Heart left ventricle (tissue), 16 donors: ENCODE data around the gene SLC22A14. TPM values are rescaled to one million over a fixed set of nuclear protein-coding genes. Genes with fewer than 3 reads are reported as not detected.

Source experiments
- ATAC-seq, 4 donors: fragments of 200-7000 bp; cut with Tn5 transposase; one replicate each; pipeline ENCODE4 v1.9.1; 2020 to 2022; ENCODE audit warnings: moderate library complexity in 4 of 4, mild to moderate bottlenecking in 3 of 4, moderate number of reproducible peaks in 1 of 4
- DNase-seq, 5 donors: peaks; one replicate each; pipeline ENCODE4 v3.0.0-alpha.2; 2020
- H3K27ac ChIP-seq, 12 donors: fragments of 200-600 bp; sonication (generic) in 4 of 12; one replicate each; pipeline versions ENCODE4 v1.5.0 to v1.8.0; 2016 to 2022; ENCODE audit warnings: mild to moderate bottlenecking in 2 of 12
- H3K27me3 ChIP-seq, 9 donors: fragments of 200-600 bp; sonication (generic) in 2 of 9; one replicate each; pipeline versions ENCODE4 v1.5.1 to v1.8.0; 2016 to 2022; ENCODE audit warnings: mild to moderate bottlenecking in 3 of 9
- H3K36me3 ChIP-seq, 9 donors: fragments of 200-600 bp; sonication (generic) in 2 of 9; one replicate each; pipeline versions ENCODE4 v1.5.0 to v1.8.0; 2018 to 2022; ENCODE audit warnings: mild to moderate bottlenecking in 2 of 9
- H3K4me1 ChIP-seq, 12 donors: fragments of 200-600 bp; sonication (generic) in 4 of 12; one replicate each; pipeline versions ENCODE4 v1.5.0 to v1.8.0; 2016 to 2022; ENCODE audit warnings: mild to moderate bottlenecking in 3 of 12
- H3K4me3 ChIP-seq, 12 donors: fragments of 200-600 bp; sonication (generic) in 4 of 12; one replicate each; pipeline versions ENCODE4 v1.5.0 to v1.8.0; 2017 to 2022; ENCODE audit warnings: mild to moderate bottlenecking in 9 of 12, moderate library complexity in 4 of 12
- H3K9me3 ChIP-seq, 12 donors: fragments of 200-600 bp; sonication (generic) in 4 of 12; one replicate each; pipeline versions ENCODE4 v1.5.0 to v1.8.0; 2016 to 2022; ENCODE audit warnings: mild to moderate bottlenecking in 1 of 12
- CTCF ChIP-seq, 12 donors: fragments of 200-600 bp; sonication (generic) in 4 of 12; IDR thresholded peaks; one replicate each; pipeline versions ENCODE4 v1.5.0 to v1.8.0; 2018 to 2022; ENCODE audit warnings: antibody characterized with exemption in 12 of 12, mild to moderate bottlenecking in 5 of 12
- POLR2A ChIP-seq, 2 donors: fragments of 450-650 bp; IDR thresholded peaks; one replicate each; pipeline ENCODE4 v1.6.1; 2017; ENCODE audit warnings: antibody characterized with exemption in 2 of 2, mild to moderate bottlenecking in 2 of 2, moderate library complexity in 2 of 2
- WGBS, 4 donors: extraction: QIAGEN DNeasy Blood & Tissue Kit in 2 of 4; methylation state at CpG; one replicate each; pipeline versions ENCODE4 v1.1.5 to v1.1.7; 2013 to 2018; 5-methylcytosine and 5-hydroxymethylcytosine counted together
- intact Hi-C, 10 donors: fragments of 100-400 bp; cut with DNase I; formaldehyde crosslinking; loops; one replicate each; pipeline versions ENCODE4 v1.11.1 to v1.14.2; 2022
- polyA plus RNA-seq, 2 donors: library from polyadenylated mRNA; stranded (reverse); fragments of 200-250 nt; gene quantifications; one replicate each; pipeline ENCODE4 v1.2.3, GENCODE V29; 2013
- total RNA-seq, 9 donors: library from RNA; depleted of rRNA in 2 of 9; stranded (reverse); fragments of >200 nt in 2 of 9; fragmentation: NEBNext Ultra II Directional in 3 of 9; extraction: Animal tissue kit (Norgen Biotek cat#: 25700) in 3 of 9; gene quantifications; one replicate each; pipeline versions ENCODE4 v1.1.0 to v1.2.4, GENCODE V29; 2016 to 2023
- donor health status: ischemic (EF 13 %, LVEDD 7.1; RV severe dilation, severe dysfunction).
- donor health status: healthy with polysubstance abuse.
- donor health status: DM: no; HTN: yes; CAD: no.
- donor health status: DM: no; HTN: no; CAD: no.
- donor health status: ischemic (EF 25% LVEDD 6.9; RV normal size, moderate dysfunction).
- donor health status: ischemic (EF 25% LVEDD 5.7; RV mildly dilated, moderate dysfunction).
- donor health status: healthy.
- donor health status: DM: yes; HTN: yes; CAD: no.
- donor health status: ischemic (EF 35%, LVEDD 5.7; RV mildly dilated, moderate dysfunction).
- donor health status: nonischemic (EF 11% LVEDD 7.7; RV severe dilation, severe dysfunction).
- donor health status: DM: yes; HTN: yes; CAD: no.
- donor health status: PGD.
- donor health status: ischemic (EF 29% LVEDD 5.4; RV normal size, mild dysfunction).
- donor health status: nonischemic (EF 23%, LVEDD 6.1; RV moderate dilation, normal function).

Gene SLC22A14
- total and polyA plus RNA-seq, 11 donors, result 0.06 to 0.14 (median 0.12) TPM; not detected in 7

DNA sequence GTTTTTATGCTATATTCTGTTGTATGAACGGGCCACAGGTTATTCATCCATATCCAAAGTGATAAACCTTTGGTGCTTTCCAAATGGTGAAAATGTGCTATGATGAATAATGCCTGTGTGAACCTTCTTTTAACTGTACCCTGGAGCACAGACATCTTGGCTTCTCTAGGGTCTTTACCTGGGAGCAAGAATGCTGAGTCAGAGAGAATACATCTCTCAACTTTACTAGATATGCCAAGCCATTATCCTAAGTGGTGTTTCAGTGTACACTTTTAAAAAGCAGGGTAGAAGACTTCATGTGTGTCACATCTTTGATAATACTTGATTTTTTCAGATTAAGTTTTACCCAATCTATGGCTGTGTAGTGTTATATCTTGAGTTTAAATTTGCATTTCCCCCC is 41.0 kb downstream of the SLC22A14 start:
- intact Hi-C loops, result no loop called here
- H3K4me3 ChIP-seq, result no peak overlapping the region
- TF ChIP-seq POLR2A (IDR thresholded peaks at IDR 0.05) (no peak), CTCF (IDR thresholded peaks at IDR 0.05) (no peak)
- ATAC-seq (no peak), DNase-seq (no peak)
- peaks cover 0 to 11% (median 0%) of the 10 kb centered on the region in 12 donors for H3K9me3 ChIP-seq
- H3K27ac ChIP-seq, result no peak overlapping the region
- no peaks in the 10 kb centered on the region for H3K4me1 ChIP-seq
- no peaks in the 10 kb centered on the region for H3K36me3 ChIP-seq
- peaks cover 0 to 7% (median 0%) of the 10 kb centered on the region in 9 donors for H3K27me3 ChIP-seq
- WGBS, 4 donors, result 88 to 94% (median 89%) methylated on average over 1 of the region's 1 CpG

- TF ChIP-seq CTCF (IDR thresholded peaks at IDR 0.05) (no peak), POLR2A (IDR thresholded peaks at IDR 0.05) (no peak)
- Histone ChIP-seq H3K9me3 (peaks cover 0 to 11% (median 0%) of the 10 kb centered on the region in 12 donors), H3K4me1 (no peaks in the 10 kb centered on the region), H3K36me3 (no peaks in the 10 kb centered on the region), H3K27me3 (peaks cover 0 to 7% (median 0%) of the 10 kb centered on the region in 9 donors), H3K27ac (no peak overlapping the region), H3K4me3 (no peak overlapping the region)
- 78 to 88% (median 82%) methylated on average over 2 of the region's 2 CpGs for WGBS, 4 donors
- ATAC-seq (no peak), DNase-seq (no peak)
- intact Hi-C loops, result no loop called here
Measured at GRCh38 chr3:38325256-38325655, 43.2 kb downstream of the SLC22A14 start.

DNA sequence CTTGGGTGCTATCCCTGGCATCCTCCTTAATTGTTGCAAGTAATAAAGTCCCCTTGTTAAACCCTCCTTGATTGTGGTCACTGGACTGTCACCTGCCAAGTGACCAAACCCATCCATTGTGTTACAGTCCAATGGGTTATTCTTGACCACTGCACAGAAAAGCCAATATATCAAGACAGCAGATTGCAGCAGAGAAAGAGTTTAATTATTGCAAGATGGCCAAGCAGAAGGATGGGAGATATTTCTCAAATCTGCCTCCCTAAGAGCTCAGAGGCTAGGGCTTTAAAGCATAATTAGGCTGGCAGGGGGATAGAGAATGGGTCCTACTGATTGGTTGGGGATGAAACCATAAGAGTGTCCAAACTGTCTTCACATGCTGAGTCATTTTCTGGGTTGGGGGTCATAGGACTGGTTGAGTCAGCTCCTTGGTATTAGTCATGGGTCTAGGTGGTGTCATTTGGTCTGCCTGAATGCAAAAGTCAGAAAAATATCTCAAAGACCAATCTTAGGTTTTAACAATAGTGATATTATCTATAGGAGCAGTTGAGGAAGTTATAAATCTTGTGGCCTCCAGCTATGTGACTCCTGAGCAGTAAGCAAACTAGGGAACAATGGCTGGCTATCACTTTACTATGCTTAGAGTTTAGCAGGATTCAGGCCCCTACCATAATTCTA is 45.4 kb downstream of the SLC22A14 start:
- no peak for ATAC-seq
- Histone ChIP-seq H3K4me3 (no peak overlapping the region), H3K4me1 (no peaks in the 10 kb centered on the region), H3K9me3 (no peaks in the 10 kb centered on the region), H3K27ac (no peak overlapping the region), H3K27me3 (peaks cover 0 to 7% (median 0%) of the 10 kb centered on the region in 9 donors), H3K36me3 (no peaks in the 10 kb centered on the region)
- TF ChIP-seq CTCF (IDR thresholded peaks at IDR 0.05) (no peak), POLR2A (IDR thresholded peaks at IDR 0.05) (no peak)
- intact Hi-C loops, result no loop called here
- DNase-seq, result no peak

- DNase-seq (no peak), ATAC-seq (no peak)
- 79 to 91% (median 83%) methylated on average over 4 of the region's 4 CpGs for WGBS, 4 donors
- H3K9me3 ChIP-seq, result no peaks in the 10 kb centered on the region
- H3K4me3 ChIP-seq, result no peak overlapping the region
- H3K27ac ChIP-seq, result no peak overlapping the region
- no peak for TF ChIP-seq POLR2A (IDR thresholded peaks at IDR 0.05)
- TF ChIP-seq CTCF (IDR thresholded peaks at IDR 0.05), result no peak
- no peaks in the 10 kb centered on the region for H3K4me1 ChIP-seq
- H3K27me3 ChIP-seq, result no peaks in the 10 kb centered on the region
- H3K36me3 ChIP-seq, result no peaks in the 10 kb centered on the region
- intact Hi-C loops, result no loop called here
Measured at GRCh38 chr3:38331257-38332022, 49.3 kb downstream of the SLC22A14 start.
